SK-N-MC (cell line): ENCODE measurements around the gene OTUB2.

Experiments
- EZH2 ChIP-seq: fragments of 200-600 bp; sonication (generic); IDR thresholded peaks from one replicate; pipeline ENCODE4 v1.6.1; 2017; ENCODE audit warnings: antibody characterized with exemption
- FOXP2 ChIP-seq: optimal IDR thresholded peaks from 2 replicates; pipeline ENCODE3; 2011; ENCODE audit warnings: mild to moderate bottlenecking, moderate library complexity; ENCODE audit not compliant: insufficient read depth; ENCODE audit errors: extremely low read length, control extremely low read depth
- POLR2AphosphoS5 ChIP-seq: IDR thresholded peaks from 2 replicates; pipeline ENCODE4 v1.6.1; 2012; ENCODE audit warnings: mild to moderate bottlenecking, low read depth, low read length, borderline replicate concordance

- TF ChIP-seq EZH2 (no peak), POLR2AphosphoS5 (no peak), FOXP2 (no peak)
These were observed 18.4 kb downstream of the OTUB2 start for GRCh38 chr14:94044476-94045091.
